Activated CD4-positive, alpha-beta T cell treated with anti-CD3 and anti-CD28 coated beads, Interleukin-2, amount 10 ng/mL, durations not matched to agents 7 days and 5 days (primary cell): Measurements from ENCODE around the gene SNAI3. TPM values are rescaled to one million over a fixed set of nuclear protein-coding genes. Genes with fewer than 3 reads are reported as not detected.

Experiments used
- CTCF ChIA-PET: fragments of 350-600 bp; sonication (Branson Sonifier 250); formaldehyde crosslinking; loops from one replicate; lab custom pipeline; 2021; ENCODE audit warnings: antibody characterized with exemption; lab: Charles Lee
- POLR2A ChIA-PET: fragments of 350-600 bp; sonication (Branson Sonifier 250); formaldehyde crosslinking; loops from one replicate; lab custom pipeline; 2021; ENCODE audit warnings: antibody characterized with exemption; lab: Charles Lee
- DNase-seq: peaks from one replicate; pipeline ENCODE4 v3.0.0-alpha.2; 2020
- H3K27ac Mint-ChIP-seq: one replicate; pipeline ENCODE4 v1.8.0; 2021; ENCODE audit warnings: mild to moderate bottlenecking, moderate library complexity, mixed read lengths
- H3K27me3 Mint-ChIP-seq: one replicate; pipeline ENCODE4 v1.8.0; 2021; ENCODE audit warnings: mixed read lengths
- H3K36me3 Mint-ChIP-seq: one replicate; pipeline ENCODE4 v1.8.0; 2021; ENCODE audit warnings: low read depth, mixed read lengths
- H3K4me1 Mint-ChIP-seq: one replicate; pipeline ENCODE4 v1.8.0; 2021; ENCODE audit warnings: mixed read lengths
- H3K4me3 Mint-ChIP-seq: one replicate; pipeline ENCODE4 v1.8.0; 2021; ENCODE audit warnings: mild to moderate bottlenecking, moderate library complexity, mixed read lengths
- H3K9me3 Mint-ChIP-seq: one replicate; pipeline ENCODE4 v1.8.0; 2021; ENCODE audit warnings: mixed read lengths
- total RNA-seq, 2 experiments: library from RNA; stranded (reverse); gene quantifications; one replicate each; pipeline ENCODE4 v1.2.3, GENCODE V29; 2021

The SNAI3 gene
- total RNA-seq, 2 experiments from 2014 or later, result 21.0 to 24.2 TPM

- ChIA-PET POLR2A (no interaction called here), CTCF (no interaction called here)
- no peaks in the 10 kb centered on the region for H3K27me3 Mint-ChIP-seq
- H3K27ac Mint-ChIP-seq, result peak overlapping the region; percentile 87
- peaks cover 22% of the 10 kb centered on the region for H3K4me1 Mint-ChIP-seq
- H3K9me3 Mint-ChIP-seq, result no peaks in the 10 kb centered on the region
- no peak for DNase-seq
- no peak overlapping the region for H3K4me3 Mint-ChIP-seq
- H3K36me3 Mint-ChIP-seq, result peaks cover 8% of the 10 kb centered on the region
Measured at GRCh38 chr16:88653101-88653500, 33.2 kb downstream of the SNAI3 start.

GRCh38 chr16:88652762-88653063 lies 33.6 kb downstream of the SNAI3 start:
- H3K27ac Mint-ChIP-seq, result peak overlapping the region; percentile 95
- H3K9me3 Mint-ChIP-seq, result no peaks in the 10 kb centered on the region
- peaks cover 8% of the 10 kb centered on the region for H3K36me3 Mint-ChIP-seq
- no peak for DNase-seq
- H3K27me3 Mint-ChIP-seq, result no peaks in the 10 kb centered on the region
- peaks cover 22% of the 10 kb centered on the region for H3K4me1 Mint-ChIP-seq
- no peak overlapping the region for H3K4me3 Mint-ChIP-seq
- POLR2A ChIA-PET, result interaction anchor here (0.7 kb wide), 1 partner anchor 19 kb away, joined by 3 read pairs; no protein-coding TSS in a partner anchor
- CTCF ChIA-PET, result interaction anchor here (1.0 kb wide), 1 partner anchor 85 kb away, joined by 3 read pairs; no protein-coding TSS in a partner anchor

GRCh38 chr16:88651989-88652761 lies 34.1 kb downstream of the SNAI3 start:
- ChIA-PET POLR2A (interaction anchor here (0.7 kb wide), 1 partner anchor 19 kb away, joined by 3 read pairs; no protein-coding TSS in a partner anchor), CTCF (interaction anchor here (0.8 to 1.0 kb wide), 2 partner anchors 13 to 86 kb away, joined by 3 read pairs; no protein-coding TSS in a partner anchor)
- H3K9me3 Mint-ChIP-seq, result no peaks in the 10 kb centered on the region
- peak overlapping the region; percentile 40 for H3K4me3 Mint-ChIP-seq
- H3K36me3 Mint-ChIP-seq, result peaks cover 8% of the 10 kb centered on the region
- H3K27ac Mint-ChIP-seq, result peak overlapping the region; percentile 95
- DNase-seq, result no peak
- H3K27me3 Mint-ChIP-seq, result no peaks in the 10 kb centered on the region
- H3K4me1 Mint-ChIP-seq, result peaks cover 22% of the 10 kb centered on the region

DNA sequence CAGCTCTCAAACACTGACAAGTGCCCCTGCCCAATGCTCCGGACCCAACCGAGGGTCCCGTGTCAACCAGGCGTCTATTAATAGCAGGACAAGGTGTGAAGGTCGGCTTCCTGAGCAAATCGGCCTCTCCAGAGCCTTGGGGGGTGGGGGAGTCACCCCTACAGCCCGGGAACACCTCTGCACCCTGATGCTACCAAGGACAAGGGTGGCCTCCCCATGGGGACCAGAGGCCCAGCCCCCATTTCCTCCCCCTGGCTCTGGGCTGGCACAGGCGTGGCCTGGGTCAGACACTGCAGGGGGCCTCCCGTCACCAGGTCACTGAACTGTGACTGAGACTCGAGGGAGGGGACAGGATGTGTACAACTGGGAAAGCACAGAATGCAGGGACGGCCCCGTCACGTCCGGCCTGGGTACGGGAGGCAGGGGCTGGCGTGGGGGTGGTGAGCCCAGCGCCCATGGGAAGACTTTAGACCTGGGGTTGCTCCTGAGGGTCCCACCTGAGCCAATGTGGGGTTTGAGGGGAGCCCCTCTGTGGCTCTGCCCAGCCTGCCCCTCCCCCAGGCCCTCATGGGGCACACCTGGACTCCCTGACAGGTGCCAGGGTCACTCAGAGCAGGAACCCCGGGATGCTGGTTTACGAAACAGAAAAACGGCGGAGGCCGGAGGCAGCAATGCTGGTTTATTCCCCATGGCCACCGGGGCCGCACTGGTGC lies 34.9 kb downstream of the SNAI3 start:
- peaks cover 6% of the 10 kb centered on the region for H3K36me3 Mint-ChIP-seq
- DNase-seq, result peak; percentile 84
- H3K4me3 Mint-ChIP-seq, result peak overlapping the region; percentile 89
- CTCF ChIA-PET, result interaction anchor here (0.8 to 1.0 kb wide), 2 partner anchors 12 to 86 kb away, joined by 3 read pairs; no protein-coding TSS in a partner anchor
- H3K9me3 Mint-ChIP-seq, result no peaks in the 10 kb centered on the region
- H3K4me1 Mint-ChIP-seq, result peaks cover 22% of the 10 kb centered on the region
- H3K27ac Mint-ChIP-seq, result peak overlapping the region; percentile 95
- POLR2A ChIA-PET, result no interaction called here
- no peaks in the 10 kb centered on the region for H3K27me3 Mint-ChIP-seq

DNA sequence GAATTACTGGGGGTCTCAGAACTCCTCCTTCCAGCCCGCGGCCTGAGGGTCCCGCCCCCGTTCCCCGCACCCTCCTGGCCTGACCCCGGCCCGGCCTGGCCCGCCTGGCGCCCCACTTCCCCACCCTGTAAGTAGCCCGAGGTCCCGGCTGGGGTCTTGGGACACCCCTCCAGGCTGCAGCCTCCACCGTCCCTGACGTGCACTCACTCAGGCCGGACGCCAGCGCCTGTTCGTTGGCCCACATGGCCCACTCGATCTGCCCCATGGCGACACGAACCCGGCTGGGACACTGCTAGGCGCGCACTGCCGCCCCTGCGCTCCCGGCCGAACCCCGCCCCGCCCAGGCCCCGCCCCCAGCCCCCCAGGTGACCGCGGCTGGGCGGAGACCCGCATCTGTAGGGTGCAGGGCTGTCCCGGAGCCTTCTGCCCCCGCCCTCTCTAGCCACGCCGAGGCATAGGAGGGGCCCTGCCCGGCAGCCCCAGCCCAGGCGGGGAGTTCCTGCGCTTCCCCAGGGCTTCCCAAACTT lies 35.5 kb downstream of the SNAI3 start, which contains the start of gene CYBA:
Gene CYBA (minus strand): TSS at position 305 of the 527 bp plus-strand sequence. CDS start 40 bp downstream, at position 265.
- Mint-ChIP-seq H3K27ac (peak within 1 kb of the TSS; percentile 95), H3K27me3 (no peaks in the 10 kb centered on the region), H3K4me1 (peaks cover 22% of the 10 kb centered on the region), H3K36me3 (peaks cover 9% of the 10 kb centered on the region), H3K9me3 (no peaks in the 10 kb centered on the region), H3K4me3 (peak within 1 kb of the TSS; percentile 89)
- ChIA-PET POLR2A (no interaction called here), CTCF (no interaction called here)
- DNase-seq, result peak; percentile 86

- Mint-ChIP-seq H3K36me3 (peaks cover 11% of the 10 kb centered on the region), H3K9me3 (no peaks in the 10 kb centered on the region), H3K27me3 (no peaks in the 10 kb centered on the region), H3K27ac (peak overlapping the region; percentile 89), H3K4me3 (peak overlapping the region; percentile 89), H3K4me1 (peaks cover 25% of the 10 kb centered on the region)
- peak; percentile 47 for DNase-seq
- ChIA-PET POLR2A (interaction anchor here (0.6 kb wide), 1 partner anchor 151 kb away, joined by 3 read pairs; no protein-coding TSS in a partner anchor), CTCF (no interaction called here)
Measured at GRCh38 chr16:88649924-88650748, 36.2 kb downstream of the SNAI3 start.

DNA sequence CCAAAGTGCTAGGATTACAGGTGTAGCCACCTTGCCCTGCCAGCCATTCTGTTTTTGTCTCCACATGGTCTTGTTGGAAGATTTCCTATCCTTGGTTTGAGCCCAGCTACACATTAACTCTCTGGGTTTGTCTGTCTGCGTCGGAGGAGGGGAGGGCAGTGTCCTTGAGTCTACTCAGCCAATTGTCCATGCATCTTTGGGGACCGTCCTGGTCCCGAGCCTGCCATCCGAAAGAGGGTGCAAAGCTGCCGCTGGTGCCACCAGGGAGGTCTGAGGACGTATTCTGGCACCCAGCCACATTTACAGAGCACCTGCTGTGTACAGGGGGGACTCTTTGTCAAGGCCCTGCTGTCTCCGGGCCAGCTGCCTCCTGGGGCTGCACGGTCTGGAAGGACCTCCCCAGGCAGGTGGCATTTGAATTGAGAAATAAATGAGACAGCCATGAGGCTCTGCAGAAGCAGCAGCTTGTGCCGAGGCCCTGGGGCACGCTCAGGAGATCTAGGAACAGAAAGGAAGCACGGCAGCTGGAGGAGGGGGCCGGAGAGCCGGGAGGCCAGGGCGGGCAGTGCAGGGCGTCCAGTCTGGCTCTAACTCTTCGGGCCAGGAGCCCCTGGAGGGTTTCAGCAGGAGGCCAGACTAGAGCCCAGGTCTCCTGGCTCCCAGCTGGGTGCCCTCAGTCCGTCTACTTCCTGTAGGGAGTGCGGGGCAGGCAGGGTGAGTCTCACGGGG lies 36.9 kb downstream of the SNAI3 start:
- H3K9me3 Mint-ChIP-seq, result no peaks in the 10 kb centered on the region
- peak overlapping the region; percentile 62 for H3K27ac Mint-ChIP-seq
- H3K27me3 Mint-ChIP-seq, result no peaks in the 10 kb centered on the region
- no peak for DNase-seq
- CTCF ChIA-PET, result interaction anchor here (0.6 kb wide), 1 partner anchor 137 kb away, joined by 3 read pairs; no protein-coding TSS in a partner anchor
- peak overlapping the region; percentile 89 for H3K4me3 Mint-ChIP-seq
- H3K4me1 Mint-ChIP-seq, result peaks cover 30% of the 10 kb centered on the region
- POLR2A ChIA-PET, result no interaction called here
- H3K36me3 Mint-ChIP-seq, result peaks cover 16% of the 10 kb centered on the region

DNA sequence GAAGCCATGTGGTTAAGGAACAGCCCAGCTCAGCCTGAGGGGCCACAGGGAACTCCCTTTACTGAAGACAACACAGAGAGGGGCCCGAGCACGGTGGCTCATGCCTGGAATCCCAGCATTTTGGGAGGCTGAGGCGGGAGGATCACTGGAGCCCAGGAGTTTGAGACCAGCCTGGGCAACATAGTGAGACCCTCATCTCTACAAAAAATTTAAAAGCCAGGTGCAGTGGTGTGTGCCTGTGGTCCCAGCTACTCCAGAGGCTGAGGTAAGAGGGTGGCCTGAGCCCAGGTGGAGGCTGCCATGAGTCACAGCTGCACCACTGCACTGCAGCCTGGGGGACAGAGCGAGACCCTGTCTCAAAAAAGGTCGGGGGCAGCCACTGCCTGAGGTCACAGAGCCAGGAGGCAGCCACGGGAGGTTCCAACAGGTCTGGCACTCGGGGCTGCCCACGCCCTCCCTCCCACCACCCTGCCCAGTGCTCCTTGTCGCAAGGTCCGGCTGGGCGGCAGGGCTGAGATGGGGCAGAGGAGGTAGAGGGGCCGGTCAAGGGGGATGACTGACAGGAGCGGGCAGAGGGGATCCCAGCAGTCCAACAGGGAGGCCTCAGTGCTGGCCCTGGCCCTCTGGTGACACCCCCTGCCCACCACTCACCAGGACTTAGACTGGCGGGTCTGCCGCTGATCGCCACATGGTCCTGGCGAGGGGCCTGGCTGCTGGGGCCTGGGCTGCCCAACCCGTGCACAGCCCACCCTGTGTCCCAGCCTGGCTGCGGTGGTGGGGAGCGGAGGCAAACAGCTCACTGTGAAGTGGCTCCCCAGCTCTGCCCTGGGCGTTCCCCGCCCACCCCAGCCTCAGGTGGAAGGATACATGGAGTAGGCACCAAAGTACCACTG lies 38.9 kb downstream of the SNAI3 start:
- peaks cover 32% of the 10 kb centered on the region for H3K4me1 Mint-ChIP-seq
- no peaks in the 10 kb centered on the region for H3K9me3 Mint-ChIP-seq
- H3K27me3 Mint-ChIP-seq, result no peaks in the 10 kb centered on the region
- ChIA-PET POLR2A (no interaction called here), CTCF (interaction anchor here (0.7 to 0.9 kb wide), 2 partner anchors 9 to 15 kb away, joined by 3 read pairs; partner anchors contain the start of genes IL17C and MVD)
- no peak for DNase-seq
- H3K36me3 Mint-ChIP-seq, result peaks cover 21% of the 10 kb centered on the region
- H3K4me3 Mint-ChIP-seq, result no peak overlapping the region
- H3K27ac Mint-ChIP-seq, result no peak overlapping the region

DNA sequence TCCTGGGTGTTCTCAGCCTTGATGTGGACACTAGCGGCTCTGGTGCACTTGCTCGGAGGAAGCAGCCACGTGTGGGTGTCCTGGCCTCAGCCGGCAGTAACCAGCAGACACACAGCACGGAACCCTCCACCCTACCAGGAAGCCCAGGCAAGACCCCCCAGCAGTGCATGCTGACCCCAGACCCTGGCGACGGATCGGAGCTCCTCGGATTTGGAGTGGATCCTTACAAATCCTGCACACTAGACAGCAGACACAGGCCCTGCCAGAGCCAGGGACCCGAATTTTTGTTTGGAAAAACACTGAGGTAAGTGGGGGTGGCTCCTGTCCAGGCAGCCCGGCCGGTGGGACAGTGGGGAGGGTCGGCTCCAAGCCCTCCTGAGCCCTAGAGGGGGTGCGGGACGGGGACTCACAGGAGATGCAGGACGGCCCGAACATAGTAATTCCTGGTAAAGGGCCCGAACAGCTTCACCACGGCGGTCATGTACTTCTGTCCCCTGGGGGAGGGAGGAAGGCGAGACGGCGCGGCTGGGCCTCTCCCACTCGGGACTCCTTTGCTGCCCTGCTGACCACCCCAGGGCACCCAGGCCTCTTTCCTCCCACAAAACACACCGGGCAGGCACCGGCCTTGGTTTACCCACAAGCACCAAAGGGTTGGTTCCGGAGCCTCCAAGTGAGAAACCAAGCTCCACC lies 39.8 kb downstream of the SNAI3 start:
- H3K9me3 Mint-ChIP-seq, result no peaks in the 10 kb centered on the region
- H3K4me3 Mint-ChIP-seq, result no peak overlapping the region
- H3K27me3 Mint-ChIP-seq, result no peaks in the 10 kb centered on the region
- ChIA-PET POLR2A (no interaction called here), CTCF (no interaction called here)
- no peak for DNase-seq
- peaks cover 29% of the 10 kb centered on the region for H3K36me3 Mint-ChIP-seq
- peaks cover 24% of the 10 kb centered on the region for H3K4me1 Mint-ChIP-seq
- H3K27ac Mint-ChIP-seq, result no peak overlapping the region

DNA sequence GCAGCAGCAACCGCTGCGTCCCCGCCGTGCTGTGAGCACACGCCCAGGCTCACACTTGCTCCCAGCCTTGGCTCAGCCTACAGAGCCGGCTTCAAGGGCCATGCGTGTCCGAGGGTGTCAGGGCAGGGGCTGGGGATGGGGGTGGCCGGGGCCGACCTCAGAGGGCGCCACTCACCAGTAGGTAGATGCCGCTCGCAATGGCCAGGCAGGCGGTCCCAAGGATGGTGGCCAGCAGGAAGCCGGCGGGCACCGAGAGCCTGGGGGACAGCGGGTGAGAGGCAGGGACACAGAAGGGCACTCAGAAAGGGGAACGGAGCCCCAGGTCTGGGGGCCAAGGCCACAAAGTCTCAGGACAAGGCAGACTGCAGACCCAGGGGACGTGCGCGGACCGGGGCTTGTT lies 40.4 kb downstream of the SNAI3 start:
- Mint-ChIP-seq H3K27ac (no peak overlapping the region), H3K4me1 (peaks cover 19% of the 10 kb centered on the region), H3K36me3 (peaks cover 29% of the 10 kb centered on the region), H3K27me3 (peaks cover 5% of the 10 kb centered on the region), H3K4me3 (no peak overlapping the region), H3K9me3 (no peaks in the 10 kb centered on the region)
- no peak for DNase-seq
- CTCF ChIA-PET, result no interaction called here
- POLR2A ChIA-PET, result no interaction called here
